Measurements from ENCODE around the gene OTUD1. TPM values are rescaled to one million over a fixed set of nuclear protein-coding genes. Genes with fewer than 3 reads are reported as not detected.
A peak's percentile ranks its signal among the peaks of the same experiment; 100 is the strongest.

OTUD1 gene
- total and polyA plus RNA-seq, 2 experiments from 2014 or later, result 2.1 to 8.1 TPM

GRCh38 chr10:23442936-23443335 lies 4.1 kb downstream of the OTUD1 start:
- Histone ChIP-seq H4K20me1 (ENCODE audit: insufficient read depth) (peaks cover 10% of the 10 kb centered on the region; the same call in 1 of the 2 replicates), H3K9ac (no peak overlapping the region), H3K9me2 (ENCODE audit: insufficient read depth) (no peaks in the 10 kb centered on the region), H3K27ac (no peak overlapping the region), H3K36me3 (ENCODE audit: low read depth) (no peaks in the 10 kb centered on the region), H3K79me2 (ENCODE audit: insufficient read depth) (peaks cover 23% of the 10 kb centered on the region), H3F3A (ENCODE audit: insufficient read depth) (peaks cover 19% of the 10 kb centered on the region), H3K4me1 (ENCODE audit: insufficient read depth) (peaks cover 28% of the 10 kb centered on the region), H3K9me3 (ENCODE audit: low read depth) (no peaks in the 10 kb centered on the region), H3K27me3 (replicated peaks; ENCODE audit: insufficient read depth) (no peaks in the 10 kb centered on the region), H3K4me3 (no peak overlapping the region), H2AFZ (no peak overlapping the region), H3K4me2 (ENCODE audit: unreplicated experiment) (peak overlapping the region; percentile 21)
- WGBS, 2 experiments (ENCODE audit: low coverage in 1 of 2, low lambda C conversion rate in 2 of 2, missing lambda C conversion rate in 2 of 2), result 4 to 7% methylated on average over 2 of the region's 2 CpGs
- TF ChIP-seq EZH2phosphoT487 (IDR thresholded peaks at IDR 0.05; ENCODE audit: insufficient read depth, low read depth) (no peak), EZH2 (IDR thresholded peaks at IDR 0.05; ENCODE audit: insufficient read depth, poor library complexity, severe bottlenecking) (no peak)
- in situ Hi-C loops (cut with MboI), result no loop called here
- peak; percentile 63 for DNase-seq

DNA sequence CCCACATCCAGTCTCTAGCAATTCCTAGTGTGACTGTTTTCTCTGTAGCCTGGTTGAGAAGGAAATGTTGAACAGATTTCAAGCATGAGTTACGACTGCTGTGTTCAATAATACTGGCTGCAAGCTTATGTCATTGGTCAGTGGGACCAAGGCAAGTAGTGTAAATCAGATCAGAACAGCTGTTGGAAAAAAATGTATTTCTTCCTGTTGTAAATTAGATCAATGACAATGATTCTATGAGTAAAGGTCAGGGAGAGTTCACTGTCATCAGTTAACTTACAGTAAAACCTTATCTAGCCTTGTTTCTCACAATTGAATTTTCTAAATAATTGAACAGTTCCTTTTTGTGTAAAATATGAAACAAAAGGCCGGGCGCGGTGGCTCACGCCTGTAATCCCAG lies 6.7 kb downstream of the OTUD1 start:
- peaks cover 21% of the 10 kb centered on the region for H3F3A ChIP-seq (ENCODE audit: insufficient read depth)
- 96 to 97% methylated on average over 5 of the region's 5 CpGs for WGBS, 2 experiments (ENCODE audit: low coverage in 1 of 2, low lambda C conversion rate in 2 of 2, missing lambda C conversion rate in 2 of 2)
- H3K36me3 ChIP-seq (ENCODE audit: low read depth), result no peaks in the 10 kb centered on the region
- peaks cover 28% of the 10 kb centered on the region for H3K4me1 ChIP-seq (ENCODE audit: insufficient read depth)
- H3K27me3 ChIP-seq (replicated peaks; ENCODE audit: insufficient read depth), result no peaks in the 10 kb centered on the region
- in situ Hi-C loops (cut with MboI), result no loop called here
- no peak overlapping the region for H3K4me3 ChIP-seq
- H3K4me2 ChIP-seq (ENCODE audit: unreplicated experiment), result no peak overlapping the region
- no peaks in the 10 kb centered on the region for H3K9me2 ChIP-seq (ENCODE audit: insufficient read depth)
- H4K20me1 ChIP-seq (ENCODE audit: insufficient read depth), result peaks cover 10% of the 10 kb centered on the region; the same call in 1 of the 2 replicates
- DNase-seq, result no peak
- H2AFZ ChIP-seq, result no peak overlapping the region
- H3K9ac ChIP-seq, result no peak overlapping the region
- H3K9me3 ChIP-seq (ENCODE audit: low read depth), result no peaks in the 10 kb centered on the region
- peaks cover 23% of the 10 kb centered on the region for H3K79me2 ChIP-seq (ENCODE audit: insufficient read depth)
- H3K27ac ChIP-seq, result no peak overlapping the region
- TF ChIP-seq EZH2phosphoT487 (IDR thresholded peaks at IDR 0.05; ENCODE audit: insufficient read depth, low read depth) (no peak), EZH2 (IDR thresholded peaks at IDR 0.05; ENCODE audit: insufficient read depth, poor library complexity, severe bottlenecking) (no peak)

- Histone ChIP-seq H3K9me3 (ENCODE audit: low read depth) (no peaks in the 10 kb centered on the region), H3K9ac (no peak overlapping the region), H3K4me2 (ENCODE audit: unreplicated experiment) (no peak overlapping the region), H3K9me2 (ENCODE audit: insufficient read depth) (no peaks in the 10 kb centered on the region), H3K27ac (no peak overlapping the region), H2AFZ (no peak overlapping the region), H3K27me3 (replicated peaks; ENCODE audit: insufficient read depth) (no peaks in the 10 kb centered on the region), H3K4me1 (ENCODE audit: insufficient read depth) (peaks cover 1% of the 10 kb centered on the region; the same call in 1 of the 2 replicates), H3K36me3 (ENCODE audit: low read depth) (no peaks in the 10 kb centered on the region), H3K4me3 (no peak overlapping the region), H3K79me2 (ENCODE audit: insufficient read depth) (no peaks in the 10 kb centered on the region), H3F3A (ENCODE audit: insufficient read depth) (peaks cover 7% of the 10 kb centered on the region; the same call in 1 of the 2 replicates), H4K20me1 (ENCODE audit: insufficient read depth) (no peaks in the 10 kb centered on the region)
- in situ Hi-C loops (cut with MboI), result no loop called here
- TF ChIP-seq EZH2 (IDR thresholded peaks at IDR 0.05; ENCODE audit: insufficient read depth, poor library complexity, severe bottlenecking) (no peak), EZH2phosphoT487 (IDR thresholded peaks at IDR 0.05; ENCODE audit: insufficient read depth, low read depth) (no peak)
- whole genome bisulfite sequencing, 2 experiments (ENCODE audit: low coverage in 1 of 2, low lambda C conversion rate in 2 of 2, missing lambda C conversion rate in 2 of 2), result 100% methylated on average over 2 of the region's 2 CpGs
- no peak for DNase-seq
Observed at GRCh38 chr10:23448323-23448722, 9.4 kb downstream of the OTUD1 start.

- no peak overlapping the region for H3K9ac ChIP-seq
- H3K4me1 ChIP-seq (ENCODE audit: insufficient read depth), result no peaks in the 10 kb centered on the region
- H3K4me3 ChIP-seq, result no peak overlapping the region
- 83 to 87% methylated on average over 7 of the region's 7 CpGs for WGBS, 2 experiments (ENCODE audit: low coverage in 1 of 2, low lambda C conversion rate in 2 of 2, missing lambda C conversion rate in 2 of 2)
- in situ Hi-C loops (cut with MboI), result no loop called here
- no peaks in the 10 kb centered on the region for H3K79me2 ChIP-seq (ENCODE audit: insufficient read depth)
- H3K36me3 ChIP-seq (ENCODE audit: low read depth), result no peaks in the 10 kb centered on the region
- no peaks in the 10 kb centered on the region for H3K27me3 ChIP-seq (replicated peaks; ENCODE audit: insufficient read depth)
- no peaks in the 10 kb centered on the region for H3K9me2 ChIP-seq (ENCODE audit: insufficient read depth)
- H3K27ac ChIP-seq, result no peak overlapping the region
- TF ChIP-seq EZH2phosphoT487 (IDR thresholded peaks at IDR 0.05; ENCODE audit: insufficient read depth, low read depth) (no peak), EZH2 (IDR thresholded peaks at IDR 0.05; ENCODE audit: insufficient read depth, poor library complexity, severe bottlenecking) (no peak)
- DNase-seq, result peak; percentile 27
- no peak overlapping the region for H2AFZ ChIP-seq
- H3K9me3 ChIP-seq (ENCODE audit: low read depth), result no peaks in the 10 kb centered on the region
- peak overlapping the region; percentile 12 for H3K4me2 ChIP-seq (ENCODE audit: unreplicated experiment)
- H3F3A ChIP-seq (ENCODE audit: insufficient read depth), result peaks cover 7% of the 10 kb centered on the region; the same call in 1 of the 2 replicates
- H4K20me1 ChIP-seq (ENCODE audit: insufficient read depth), result no peaks in the 10 kb centered on the region
Observed at GRCh38 chr10:23448802-23449570, 10.1 kb downstream of the OTUD1 start.

Data from GM23248 (cell line).